ENCODE results near the gene MKNK2.
A peak's percentile ranks its signal among the peaks of the same experiment; 100 is the strongest.

MKNK2 gene

GRCh38 chr19:2080336-2080988, 29.4 kb upstream of the MKNK2 start:
- DNase-seq (ENCODE audit: low spot score): no peak

- DNase-seq (ENCODE audit: low spot score): no peak
These were observed 28.8 kb upstream of the MKNK2 start for GRCh38 chr19:2079865-2080301.

GRCh38 chr19:2079076-2079864, 28.2 kb upstream of the MKNK2 start:
- no peak for DNase-seq (ENCODE audit: low spot score)

- no peak for DNase-seq (ENCODE audit: low spot score)
These were observed 27.0 kb upstream of the MKNK2 start for GRCh38 chr19:2077833-2078619.

GRCh38 chr19:2077398-2077797, 26.4 kb upstream of the MKNK2 start:
- no peak for DNase-seq (ENCODE audit: low spot score)

GRCh38 chr19:2076526-2076944, 25.5 kb upstream of the MKNK2 start:
- DNase-seq (ENCODE audit: low spot score): no peak

DNA sequence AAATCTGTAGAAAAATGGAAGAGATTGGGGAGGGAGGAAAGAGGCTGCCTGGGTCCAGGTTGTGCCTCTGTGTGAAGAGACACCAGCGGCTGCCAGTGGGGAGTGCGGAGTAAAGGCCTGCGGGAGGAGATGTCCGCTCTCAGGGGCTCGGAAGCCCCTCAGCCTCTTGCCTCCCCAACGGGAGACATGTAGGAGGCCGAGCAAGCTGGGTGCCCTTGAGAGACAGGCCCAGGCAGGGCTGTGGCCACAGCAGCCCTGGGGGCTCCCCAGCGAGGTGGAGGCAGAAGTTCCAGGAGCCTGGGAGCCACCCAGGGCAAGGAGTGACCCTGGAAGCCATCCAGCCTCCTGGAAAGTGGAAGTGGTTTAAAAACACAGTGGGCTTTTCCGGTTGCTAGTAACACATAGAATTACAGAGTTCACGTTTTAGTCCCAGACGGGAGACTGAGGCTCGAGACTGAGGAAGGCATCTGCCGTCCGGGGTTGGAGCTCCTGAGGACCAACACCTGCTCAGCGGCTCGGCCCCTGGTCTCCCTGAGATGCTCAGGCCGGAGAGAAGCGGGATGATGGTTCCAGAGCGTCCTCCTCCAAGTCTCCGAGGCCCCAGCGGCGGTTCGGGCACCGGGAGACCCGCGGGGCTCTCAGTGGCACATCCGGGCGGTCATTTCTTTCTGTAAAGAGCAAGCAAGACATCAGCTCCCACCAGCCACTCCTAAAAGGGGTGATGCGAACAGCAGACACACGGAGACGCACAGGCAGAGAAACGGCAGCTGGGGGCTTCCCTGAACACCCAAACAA, 21.9 kb upstream of the MKNK2 start:
- no peak for DNase-seq (ENCODE audit: low spot score)

GRCh38 chr19:2070986-2071673, 20.1 kb upstream of the MKNK2 start:
- DNase-seq (ENCODE audit: low spot score): no peak

DNA sequence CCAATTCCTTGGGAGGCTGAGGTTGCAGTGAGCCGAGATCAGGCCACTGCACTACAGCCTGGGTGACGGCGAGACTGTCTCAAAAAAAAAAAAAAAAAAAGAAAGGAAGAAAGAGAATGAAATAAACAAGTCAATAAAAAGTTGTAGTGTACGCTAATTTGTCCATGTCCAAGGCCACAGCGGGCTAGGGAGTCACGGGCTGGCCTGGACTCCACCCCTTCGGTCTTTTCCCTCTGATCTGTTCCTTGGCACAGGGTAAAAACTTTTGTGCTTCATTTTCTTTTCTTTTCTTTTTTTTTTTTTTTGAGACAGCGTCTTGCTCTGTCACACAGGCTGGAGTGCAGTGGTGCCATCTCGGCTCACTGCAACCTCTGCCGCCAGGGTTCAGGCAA, 19.4 kb upstream of the MKNK2 start:
- DNase-seq (ENCODE audit: low spot score): no peak

DNA sequence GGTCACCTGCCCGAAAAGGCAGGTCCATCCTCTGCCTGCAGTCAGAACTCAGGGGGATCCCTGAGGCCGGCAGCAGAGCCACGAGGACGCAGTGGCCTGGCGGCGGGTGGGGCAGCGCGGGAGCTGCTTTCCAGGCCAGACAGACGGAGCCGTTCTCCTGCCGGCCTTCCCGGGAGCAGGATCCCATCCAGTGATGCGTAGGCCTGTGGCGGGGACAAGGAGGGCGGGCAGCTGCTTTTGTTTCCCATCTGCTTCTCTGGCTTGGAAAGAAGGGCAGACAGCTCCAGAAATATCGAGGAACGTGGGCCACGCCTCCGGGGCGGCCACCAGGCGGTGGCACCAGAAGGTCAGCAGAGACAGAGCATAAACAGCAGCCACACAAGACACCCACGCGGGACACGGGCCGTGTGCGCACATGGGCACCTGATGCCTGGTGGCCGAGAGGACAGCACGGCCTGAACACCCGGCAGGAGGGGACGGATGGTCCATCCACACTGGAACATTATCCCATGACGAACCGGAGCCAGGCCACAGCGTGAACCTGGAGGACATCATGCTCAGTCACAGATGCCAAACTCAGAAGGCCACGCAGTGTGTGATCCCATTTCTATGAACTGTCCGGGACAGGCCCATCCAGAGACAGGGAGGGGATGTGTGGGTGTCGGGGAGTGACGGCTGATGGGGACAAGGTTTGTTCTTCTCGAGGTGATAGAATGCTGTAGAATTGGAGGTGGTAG, 13.9 kb upstream of the MKNK2 start:
- no peak for DNase-seq (ENCODE audit: low spot score)

DNA sequence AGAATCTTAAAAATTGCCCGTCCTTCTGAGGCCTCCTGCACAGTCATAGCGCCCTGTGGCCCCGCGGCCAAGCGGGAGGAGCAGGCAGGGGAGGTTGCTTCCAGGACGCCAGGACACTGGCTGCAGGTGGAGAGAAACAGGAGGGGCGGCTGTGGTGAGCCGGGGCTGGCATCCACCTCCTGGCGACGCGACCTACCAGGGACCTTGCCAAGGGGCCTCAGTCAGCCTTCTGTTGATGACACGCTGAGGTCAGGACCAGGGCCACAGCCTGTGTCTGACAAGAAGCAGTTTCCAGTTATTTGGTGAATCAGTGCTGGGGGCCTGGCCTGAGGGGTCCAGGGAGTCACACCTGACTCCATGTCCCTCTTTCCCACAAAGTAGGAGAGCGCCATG, 13.3 kb upstream of the MKNK2 start:
- no peak for DNase-seq (ENCODE audit: low spot score)

GRCh38 chr19:2063824-2064223, 12.8 kb upstream of the MKNK2 start:
- DNase-seq (ENCODE audit: low spot score): no peak

DNA sequence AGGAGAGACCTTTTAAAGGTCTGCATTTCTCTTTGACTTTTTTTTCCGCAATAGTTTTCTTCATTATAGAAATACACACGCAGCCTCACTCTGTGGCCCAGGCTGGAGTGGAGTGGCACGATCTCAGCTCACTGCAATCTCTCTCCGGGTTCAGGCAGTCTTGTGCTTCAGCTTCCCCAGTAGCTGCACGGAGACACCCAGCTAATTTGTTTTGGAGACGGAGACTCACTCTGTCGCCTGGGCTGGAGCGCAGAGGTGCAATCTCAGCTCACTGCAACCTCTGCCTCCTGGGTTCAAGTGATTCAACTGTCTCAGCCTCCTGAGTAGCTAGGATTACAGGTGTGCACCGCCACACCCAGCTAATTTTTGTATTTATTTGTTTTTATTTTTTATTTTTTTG, 11.7 kb upstream of the MKNK2 start:
- no peak for DNase-seq (ENCODE audit: low spot score)

GRCh38 chr19:2062389-2062729, 11.3 kb upstream of the MKNK2 start:
- DNase-seq (ENCODE audit: low spot score): no peak

- peak; percentile 99 for DNase-seq (ENCODE audit: low spot score)
These were observed 10.7 kb upstream of the MKNK2 start for GRCh38 chr19:2061495-2062388.

DNA sequence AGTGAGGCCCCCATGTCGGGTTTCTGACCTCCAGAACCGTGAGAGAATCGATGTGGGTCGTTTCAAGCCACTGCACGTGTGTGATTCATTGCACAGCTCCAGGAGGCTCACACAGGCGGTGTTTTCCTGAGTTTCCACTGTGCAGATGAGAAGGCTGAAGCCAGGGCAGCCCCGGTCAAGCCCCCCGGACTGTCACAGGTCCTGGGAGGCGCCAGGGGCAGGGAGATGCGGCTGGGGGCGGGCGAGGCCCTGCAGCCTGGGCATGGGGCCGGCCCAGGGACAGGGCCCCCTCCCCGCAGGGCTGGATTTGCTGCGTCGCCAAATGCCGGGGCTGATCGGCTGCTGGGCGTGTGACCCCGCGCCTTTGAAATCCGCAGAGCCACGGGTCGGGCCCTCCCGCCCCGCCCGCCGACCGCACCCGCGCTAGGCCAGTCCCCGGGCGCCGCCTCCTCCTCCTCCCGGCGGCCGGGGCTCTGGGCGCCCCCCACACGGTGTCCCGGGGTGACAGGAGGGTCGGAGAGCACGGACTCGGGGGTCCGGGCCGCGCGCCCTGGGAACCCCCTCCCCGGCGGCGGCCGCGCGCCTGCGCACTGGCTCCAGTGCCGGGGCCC, 9.9 kb upstream of the MKNK2 start:
- peak; percentile 74 for DNase-seq (ENCODE audit: low spot score)

GRCh38 chr19:2059422-2060201, 8.6 kb upstream of the MKNK2 start:
- DNase-seq (ENCODE audit: low spot score): no peak

GRCh38 chr19:2058570-2059421, 7.8 kb upstream of the MKNK2 start:
- no peak for DNase-seq (ENCODE audit: low spot score)
